ENCODE results near the gene WWOX. TPM values are rescaled to one million over a fixed set of nuclear protein-coding genes. Genes with fewer than 3 reads are reported as not detected.

Gene WWOX
- total RNA-seq, 4 donors from 2014 or later = 76.8 to 102 (median 83.6) TPM

GRCh38 chr16:78251115-78251514, 151.7 kb downstream of the WWOX start:
- Histone ChIP-seq H3K36me3 (no peaks in the 10 kb centered on the region), H3K4me3 (no peak overlapping the region), H3K27ac (no peak overlapping the region), H3K27me3 (no peaks in the 10 kb centered on the region), H3K9me3 (no peaks in the 10 kb centered on the region), H3K4me1 (no peaks in the 10 kb centered on the region)
- no peak for TF ChIP-seq EP300 (IDR thresholded peaks at IDR 0.05)
- TF ChIP-seq CTCF (IDR thresholded peaks at IDR 0.05) = no peak
- no peak for TF ChIP-seq POLR2A (IDR thresholded peaks at IDR 0.05)
- DNase-seq (ENCODE audit: low spot score in 2 of 2) = no peak
- 95 to 97% methylated on average over 5 of the region's 5 CpGs for WGBS, 2 donors

DNA sequence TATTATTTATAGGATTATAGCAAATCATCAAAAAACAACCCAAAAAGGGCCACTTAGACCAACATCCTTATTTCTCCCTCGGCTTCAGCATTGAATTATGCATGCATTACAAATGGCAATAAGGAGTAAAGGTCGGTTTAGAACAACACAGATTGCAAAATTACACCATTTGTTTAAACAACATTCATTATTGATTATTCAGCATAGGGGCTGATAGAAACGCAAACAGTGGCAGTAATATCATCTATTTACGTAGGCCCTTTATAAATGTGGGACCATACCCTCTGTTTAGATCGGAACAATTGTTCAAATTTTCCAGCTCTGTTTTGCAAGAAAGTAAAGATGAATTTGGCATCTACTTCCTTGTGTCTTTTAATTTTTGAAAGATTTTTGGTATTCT, 153.3 kb downstream of the WWOX start:
- no peak overlapping the region for H3K4me3 ChIP-seq
- no peak for TF ChIP-seq POLR2A (IDR thresholded peaks at IDR 0.05)
- TF ChIP-seq CTCF (IDR thresholded peaks at IDR 0.05) = no peak
- TF ChIP-seq EP300 (IDR thresholded peaks at IDR 0.05) = no peak
- no peaks in the 10 kb centered on the region for H3K27me3 ChIP-seq
- H3K9me3 ChIP-seq = no peaks in the 10 kb centered on the region
- no peak for DNase-seq (ENCODE audit: low spot score in 2 of 2)
- peaks cover 0 to 8% (median 0%) of the 10 kb centered on the region in 4 donors for H3K4me1 ChIP-seq
- WGBS, 2 donors = 80 to 82% methylated on average over 5 of the region's 5 CpGs
- H3K36me3 ChIP-seq = no peaks in the 10 kb centered on the region
- H3K27ac ChIP-seq = no peak overlapping the region

DNA sequence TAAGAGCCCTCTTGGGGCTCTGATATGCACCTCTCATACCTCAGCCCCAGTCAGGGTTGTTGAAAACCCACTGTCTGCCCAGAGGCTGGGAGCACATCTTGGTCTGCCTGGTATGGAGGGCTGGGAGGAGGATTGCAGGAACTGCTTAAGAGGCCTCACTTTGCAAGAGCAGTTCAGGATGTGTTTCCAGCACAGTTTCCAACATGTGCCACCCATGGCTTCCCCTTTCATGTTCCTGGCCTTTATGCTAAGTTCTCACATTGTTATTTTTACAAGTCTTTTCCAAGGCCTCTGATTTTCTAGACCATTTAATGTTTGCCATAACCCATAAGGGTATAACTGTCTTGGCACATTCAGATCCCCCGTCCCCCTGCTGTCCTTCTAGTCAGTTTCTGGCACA, 155.4 kb downstream of the WWOX start:
- Histone ChIP-seq H3K4me3 (no peak overlapping the region), H3K9me3 (no peaks in the 10 kb centered on the region), H3K27ac (no peak overlapping the region), H3K36me3 (no peaks in the 10 kb centered on the region), H3K27me3 (no peaks in the 10 kb centered on the region), H3K4me1 (peaks cover 0 to 15% (median 0%) of the 10 kb centered on the region in 4 donors)
- TF ChIP-seq POLR2A (IDR thresholded peaks at IDR 0.05) = no peak
- TF ChIP-seq EP300 (IDR thresholded peaks at IDR 0.05) = no peak
- no peak for TF ChIP-seq CTCF (IDR thresholded peaks at IDR 0.05)
- WGBS, 2 donors = 97 to 100% methylated on average over 1 of the region's 1 CpG
- no peak for DNase-seq (ENCODE audit: low spot score in 2 of 2)

- H3K9me3 ChIP-seq = no peaks in the 10 kb centered on the region
- no peak for DNase-seq (ENCODE audit: low spot score in 2 of 2)
- WGBS, 2 donors = 82 to 85% methylated on average over 7 of the region's 7 CpGs
- H3K4me3 ChIP-seq = no peak overlapping the region
- no peak for TF ChIP-seq POLR2A (IDR thresholded peaks at IDR 0.05)
- no peak for TF ChIP-seq CTCF (IDR thresholded peaks at IDR 0.05)
- TF ChIP-seq EP300 (IDR thresholded peaks at IDR 0.05) = no peak
- H3K4me1 ChIP-seq = peaks cover 0 to 15% (median 0%) of the 10 kb centered on the region in 4 donors
- no peaks in the 10 kb centered on the region for H3K27me3 ChIP-seq
- no peak overlapping the region for H3K27ac ChIP-seq
- no peaks in the 10 kb centered on the region for H3K36me3 ChIP-seq
These were observed 157.4 kb downstream of the WWOX start for GRCh38 chr16:78256686-78257375.

DNA sequence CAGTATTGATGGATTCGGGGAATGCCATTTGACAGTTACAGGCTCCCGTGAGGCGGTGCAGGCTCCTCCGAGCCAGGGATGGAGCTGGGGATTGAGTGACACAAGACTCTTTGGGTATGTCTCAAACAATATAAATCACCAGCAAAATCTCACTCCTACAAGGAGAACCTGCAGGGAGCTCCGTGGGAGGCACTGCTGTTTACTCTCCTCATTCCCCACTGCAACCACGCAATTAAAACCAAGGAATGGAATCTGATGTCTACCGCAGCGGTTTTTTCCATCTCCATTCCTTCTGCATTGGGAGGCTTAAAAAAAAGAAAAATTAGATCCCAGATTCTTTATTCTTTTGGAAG, 157.9 kb downstream of the WWOX start:
- TF ChIP-seq POLR2A (IDR thresholded peaks at IDR 0.05) (no peak), CTCF (IDR thresholded peaks at IDR 0.05) (no peak), EP300 (IDR thresholded peaks at IDR 0.05) (no peak)
- WGBS, 2 donors = 54 to 60% methylated on average over 8 of the region's 8 CpGs
- Histone ChIP-seq H3K27ac (no peak overlapping the region), H3K36me3 (no peaks in the 10 kb centered on the region), H3K27me3 (no peaks in the 10 kb centered on the region), H3K4me1 (peaks cover 0 to 15% (median 0%) of the 10 kb centered on the region in 4 donors), H3K9me3 (no peaks in the 10 kb centered on the region), H3K4me3 (no peak overlapping the region)
- DNase-seq (ENCODE audit: low spot score in 2 of 2) = no peak
